ENCODE data around the gene COL6A6.

The COL6A6 gene

GRCh38 chr3:130516645-130517512 lies at the start of gene COL6A6:
Gene COL6A6 (plus strand): TSS chr3:130517177. CDS start chr3:130560365, 43,188 bp downstream.
- peak; percentile 8 for DNase-seq (ENCODE audit: low read depth, low spot score)

GRCh38 chr3:130468311-130468710 lies 48.7 kb upstream of the COL6A6 start:
- no peak for DNase-seq (ENCODE audit: low read depth, low spot score)

- peak; percentile 65 for DNase-seq (ENCODE audit: low read depth, low spot score)
These were observed 46.9 kb upstream of the COL6A6 start for GRCh38 chr3:130470126-130470525.

GRCh38 chr3:130473416-130473815 lies 43.6 kb upstream of the COL6A6 start:
- DNase-seq (ENCODE audit: low read depth, low spot score): no peak

- peak; percentile 80 for DNase-seq (ENCODE audit: low read depth, low spot score)
These were observed 36.2 kb upstream of the COL6A6 start for GRCh38 chr3:130480736-130481135.

- DNase-seq (ENCODE audit: low read depth, low spot score): no peak
These were observed 28.7 kb upstream of the COL6A6 start for GRCh38 chr3:130488288-130488687.

- DNase-seq (ENCODE audit: low read depth, low spot score): no peak
These were observed 28.1 kb upstream of the COL6A6 start for GRCh38 chr3:130488769-130489450.

GRCh38 chr3:130490241-130490640 lies 26.7 kb upstream of the COL6A6 start:
- DNase-seq (ENCODE audit: low read depth, low spot score): no peak

- no peak for DNase-seq (ENCODE audit: low read depth, low spot score)
These were observed 25.5 kb upstream of the COL6A6 start for GRCh38 chr3:130491431-130491830.

GRCh38 chr3:130504701-130505100 lies 12.3 kb upstream of the COL6A6 start:
- no peak for DNase-seq (ENCODE audit: low read depth, low spot score)

GRCh38 chr3:130506031-130506430 lies 10.9 kb upstream of the COL6A6 start:
- no peak for DNase-seq (ENCODE audit: low read depth, low spot score)

GRCh38 chr3:130507746-130508145 lies 9.2 kb upstream of the COL6A6 start:
- no peak for DNase-seq (ENCODE audit: low read depth, low spot score)

GRCh38 chr3:130509008-130509407 lies 8.0 kb upstream of the COL6A6 start:
- DNase-seq (ENCODE audit: low read depth, low spot score): peak; percentile 13

- DNase-seq (ENCODE audit: low read depth, low spot score): no peak
These were observed 2.3 kb upstream of the COL6A6 start for GRCh38 chr3:130514681-130515080.

GRCh38 chr3:130515755-130516154 lies 1.2 kb upstream of the COL6A6 start:
- DNase-seq (ENCODE audit: low read depth, low spot score): no peak

- DNase-seq (ENCODE audit: low read depth, low spot score): no peak
These were observed 625 bp downstream of the COL6A6 start for GRCh38 chr3:130517602-130518001.

- DNase-seq (ENCODE audit: low read depth, low spot score): no peak
These were observed 2.8 kb downstream of the COL6A6 start for GRCh38 chr3:130519754-130520153.

- DNase-seq (ENCODE audit: low read depth, low spot score): no peak
These were observed 5.4 kb downstream of the COL6A6 start for GRCh38 chr3:130522399-130522798.

GRCh38 chr3:130527426-130527825 lies 10.4 kb downstream of the COL6A6 start:
- no peak for DNase-seq (ENCODE audit: low read depth, low spot score)

- DNase-seq (ENCODE audit: low read depth, low spot score): no peak
These were observed 11.1 kb downstream of the COL6A6 start for GRCh38 chr3:130528120-130528519.

GRCh38 chr3:130529486-130530215 lies 12.7 kb downstream of the COL6A6 start:
- DNase-seq (ENCODE audit: low read depth, low spot score): peak; percentile 20

- DNase-seq (ENCODE audit: low read depth, low spot score): no peak
These were observed 16.3 kb downstream of the COL6A6 start for GRCh38 chr3:130533247-130533646.

All from ELF-1 (cell line).